Gastroesophageal sphincter (tissue), 4 donors: Measurements from ENCODE around the gene RANBP9. TPM values are rescaled to one million over a fixed set of nuclear protein-coding genes. Genes with fewer than 3 reads are reported as not detected.

Experiments used
- ATAC-seq: fragments of 150-250 bp; one replicate; pipeline ENCODE4 v1.9.1; 2016; ENCODE audit warnings: mild to moderate bottlenecking, moderate library complexity
- H3K27ac ChIP-seq, 4 donors: fragments of 200-600 bp; sonication (generic) in 3 of 4; 1 replicate in 3 of 4; 2 replicates in 1 of 4; pipeline ENCODE4 v1.5.1; 2016 to 2019
- H3K27me3 ChIP-seq: fragments of 200-600 bp; sonication (generic); one replicate; pipeline ENCODE4 v1.5.1; 2019
- H3K36me3 ChIP-seq, 2 donors: fragments of 200-600 bp; sonication (generic); one replicate each; pipeline ENCODE4 v1.5.1; 2019; ENCODE audit warnings: control low read depth in 1 of 2
- H3K4me1 ChIP-seq, 3 donors: fragments of 200-600 bp; sonication (generic); 1 replicate in 2 of 3; 2 replicates in 1 of 3; pipeline ENCODE4 v1.5.1; 2016 to 2019; ENCODE audit warnings: control low read depth in 2 of 3
- H3K4me3 ChIP-seq, 2 donors: fragments of 200-600 bp; sonication (generic); one replicate each; pipeline ENCODE4 v1.5.1; 2019; ENCODE audit warnings: mild to moderate bottlenecking in 1 of 2, moderate library complexity in 1 of 2
- H3K9me3 ChIP-seq, 3 donors: fragments of 200-600 bp; sonication (generic); one replicate each; pipeline ENCODE4 v1.5.1; 2017 to 2019; ENCODE audit warnings: control low read depth in 2 of 3
- CTCF ChIP-seq, 4 experiments: fragments of 200-600 bp in 2 of 4; fragments of 450-650 bp in 2 of 4; sonication (generic) in 1 of 4; IDR thresholded peaks; one replicate each; pipeline ENCODE4 v1.5.1; 2017 to 2019; ENCODE audit warnings: antibody characterized with exemption in 4 of 4, mild to moderate bottlenecking in 2 of 4, moderate library complexity in 2 of 4
- EP300 ChIP-seq: sonication (generic); formaldehyde crosslinking; IDR thresholded peaks from one replicate; pipeline ENCODE4 v1.6.1; 2017; ENCODE audit warnings: antibody characterized with exemption, mild to moderate bottlenecking
- POLR2A ChIP-seq, 2 donors: fragments of 450-650 bp; IDR thresholded peaks; one replicate each; pipeline ENCODE4 v1.6.1; 2017; ENCODE audit warnings: antibody characterized with exemption in 2 of 2, mild to moderate bottlenecking in 2 of 2, moderate library complexity in 1 of 2
- POLR2AphosphoS5 ChIP-seq: sonication (generic); formaldehyde crosslinking; IDR thresholded peaks from one replicate; pipeline ENCODE4 v1.6.1; 2017; ENCODE audit warnings: antibody characterized with exemption
- WGBS, 2 donors: methylation state at CpG; one replicate each; pipeline ENCODE4 v1.1.5; 2018; ENCODE audit warnings: low coverage in 1 of 2; 5-methylcytosine and 5-hydroxymethylcytosine counted together
- total RNA-seq, 4 donors: library from RNA; depleted of rRNA; stranded (reverse); fragments of >200 nt; gene quantifications; one replicate each; pipeline ENCODE4 v1.1.0, GENCODE V29; 2016

Gene RANBP9
- total RNA-seq, 4 donors from 2014 or later = 39.1 to 59.9 (median 52.1) TPM

DNA sequence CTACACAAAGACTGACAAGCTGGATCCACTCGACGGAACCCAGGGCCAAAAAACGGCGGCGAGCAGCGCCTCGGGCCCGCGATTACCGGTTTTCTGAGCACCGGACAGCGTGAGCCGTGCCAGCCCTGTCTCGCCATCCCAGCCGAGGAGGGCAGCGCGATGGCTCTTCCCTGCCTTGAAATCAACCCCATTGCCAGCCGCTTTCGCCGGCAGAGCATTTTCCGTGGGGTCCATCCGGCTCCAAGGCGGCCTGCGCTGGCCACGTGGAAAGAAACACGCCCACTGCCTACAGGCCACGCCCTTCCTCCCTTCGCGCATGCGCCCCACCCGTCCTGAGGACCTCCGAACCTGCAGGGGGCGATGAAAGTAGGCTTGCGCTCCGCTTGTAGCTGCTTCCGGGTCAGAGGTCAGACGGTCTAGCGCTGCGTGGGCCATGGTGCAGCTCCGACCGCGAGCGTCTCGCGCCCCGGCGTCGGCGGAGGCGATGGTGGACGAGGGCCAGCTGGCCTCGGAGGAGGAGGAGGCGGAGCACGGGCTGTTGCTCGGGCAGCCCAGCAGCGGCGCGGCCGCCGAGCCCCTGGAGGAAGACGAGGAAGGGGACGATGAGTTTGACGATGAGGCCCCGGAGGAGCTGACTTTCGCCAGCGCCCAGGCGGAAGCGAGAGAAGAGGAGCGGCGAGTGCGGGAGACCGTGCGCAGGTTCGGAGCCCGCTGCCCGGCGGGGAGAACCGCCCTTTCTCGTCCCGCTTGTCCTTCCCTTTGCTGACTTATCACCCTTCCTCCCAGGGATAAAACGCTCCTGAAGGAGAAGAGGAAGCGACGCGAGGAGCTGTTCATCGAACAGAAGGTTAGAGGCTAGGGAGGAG is 96.5 kb downstream of the RANBP9 start, which contains the start of gene NOL7:
NOL7 (plus strand) TSS at position 410 of the 866 bp plus-strand sequence; CDS start at position 434, 24 bp downstream.
- WGBS, 2 donors = 0 to 2% methylated on average over 6 to 15 of the region's 85 CpGs
- peak; percentile 98 for ATAC-seq
- peaks cover 0 to 52% of the 10 kb centered on the region in 2 donors for H3K36me3 ChIP-seq
- H3K27me3 ChIP-seq = no peaks in the 10 kb centered on the region
- H3K9me3 ChIP-seq = no peaks in the 10 kb centered on the region
- peak within 1 kb of the TSS; percentile 87 to 93 for H3K4me3 ChIP-seq
- H3K4me1 ChIP-seq = peaks cover 8 to 30% (median 8%) of the 10 kb centered on the region in 3 donors
- peak within 1 kb of the TSS; percentile 64 to 93 (median 88) for H3K27ac ChIP-seq
- TF ChIP-seq CTCF (IDR thresholded peaks at IDR 0.05) (peak; percentile 71 to 97 (median 94)), EP300 (no peak), POLR2A (IDR thresholded peaks at IDR 0.05) (peak; percentile 78 to 79), POLR2AphosphoS5 (peak; percentile 97)

DNA sequence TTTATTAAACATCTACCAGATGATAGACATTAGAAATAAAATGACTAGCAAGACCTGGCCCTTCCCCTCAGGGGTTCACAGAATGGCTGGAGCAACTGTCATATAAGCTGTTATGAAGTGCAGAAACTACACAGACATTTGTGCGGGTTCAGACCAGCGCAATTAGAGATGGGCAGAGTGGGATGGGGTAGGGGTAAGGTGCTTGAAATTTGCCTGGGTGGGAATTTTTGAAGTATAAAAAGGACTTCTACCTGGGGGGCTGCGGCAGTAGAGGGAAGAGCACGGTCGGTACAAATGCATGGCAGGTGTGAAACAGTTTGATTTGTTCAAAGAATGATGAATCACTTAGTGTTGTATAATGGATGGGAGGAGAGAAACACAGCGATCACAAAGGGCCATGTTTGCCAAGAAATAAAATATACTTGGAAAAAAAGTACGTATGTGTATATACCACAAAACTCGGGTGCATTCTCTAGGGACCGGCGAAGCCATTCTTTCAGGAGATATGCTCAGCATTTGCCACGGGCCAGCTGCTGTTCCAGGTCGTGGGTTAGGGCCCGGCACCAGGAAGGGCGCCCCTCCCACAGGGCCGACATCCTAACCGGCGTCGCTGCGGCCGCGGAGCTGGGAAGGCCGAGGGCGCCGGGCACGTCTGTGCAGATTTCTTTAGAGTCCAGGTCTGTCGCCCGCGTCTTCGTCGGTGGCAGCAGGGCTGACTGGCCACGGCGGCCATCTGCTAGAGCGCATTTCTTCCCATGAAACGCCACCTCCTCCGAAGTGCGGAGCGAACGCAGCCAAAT is 97.3 kb downstream of the RANBP9 start:
- no peaks in the 10 kb centered on the region for H3K9me3 ChIP-seq
- no peaks in the 10 kb centered on the region for H3K27me3 ChIP-seq
- 14 to 17% methylated on average over 11 to 17 of the region's 38 CpGs for WGBS, 2 donors
- TF ChIP-seq POLR2A (IDR thresholded peaks at IDR 0.05) (no peak), CTCF (IDR thresholded peaks at IDR 0.05) (no peak), POLR2AphosphoS5 (no peak), EP300 (no peak)
- H3K27ac ChIP-seq = peak overlapping the region; percentile 27 to 93 (median 88)
- ATAC-seq = peak; percentile 20
- H3K4me3 ChIP-seq = peak overlapping the region; percentile 87 to 93
- peaks cover 0 to 43% of the 10 kb centered on the region in 2 donors for H3K36me3 ChIP-seq
- peaks cover 8 to 30% (median 8%) of the 10 kb centered on the region in 3 donors for H3K4me1 ChIP-seq

GRCh38 chr6:13613029-13613594 is 98.5 kb downstream of the RANBP9 start:
- H3K27me3 ChIP-seq = no peaks in the 10 kb centered on the region
- no peak for TF ChIP-seq POLR2A (IDR thresholded peaks at IDR 0.05)
- no peak for TF ChIP-seq POLR2AphosphoS5
- TF ChIP-seq EP300 = no peak
- TF ChIP-seq CTCF (IDR thresholded peaks at IDR 0.05) = no peak
- peaks cover 8 to 30% (median 8%) of the 10 kb centered on the region in 3 donors for H3K4me1 ChIP-seq
- no peaks in the 10 kb centered on the region for H3K9me3 ChIP-seq
- 69 to 74% methylated on average over 2 to 3 of the region's 3 CpGs for whole genome bisulfite sequencing, 2 donors
- H3K4me3 ChIP-seq = no peak overlapping the region
- H3K27ac ChIP-seq = no peak overlapping the region
- no peak for ATAC-seq
- H3K36me3 ChIP-seq = peaks cover 0 to 33% of the 10 kb centered on the region in 2 donors

DNA sequence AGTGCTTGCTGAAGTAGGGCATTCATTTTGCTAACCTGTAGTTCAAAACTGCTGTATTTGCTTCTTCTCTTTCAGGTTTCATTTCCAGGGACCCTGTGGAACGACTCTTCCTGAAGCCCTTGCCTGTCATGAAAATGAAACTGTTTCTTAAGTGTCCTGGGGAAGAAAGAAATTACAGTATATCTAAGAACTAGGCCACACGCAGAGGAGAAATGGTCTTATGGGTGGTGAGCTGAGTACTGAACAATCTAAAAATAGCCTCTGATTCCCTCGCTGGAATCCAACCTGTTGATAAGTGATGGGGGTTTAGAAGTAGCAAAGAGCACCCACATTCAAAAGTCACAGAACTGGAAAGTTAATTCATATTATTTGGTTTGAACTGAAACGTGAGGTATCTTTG is 99.9 kb downstream of the RANBP9 start:
- no peaks in the 10 kb centered on the region for H3K9me3 ChIP-seq
- no peak for TF ChIP-seq CTCF (IDR thresholded peaks at IDR 0.05)
- no peak for TF ChIP-seq POLR2AphosphoS5
- TF ChIP-seq EP300 = no peak
- TF ChIP-seq POLR2A (IDR thresholded peaks at IDR 0.05) = no peak
- H3K27ac ChIP-seq = no peak overlapping the region
- H3K27me3 ChIP-seq = no peaks in the 10 kb centered on the region
- peaks cover 7 to 19% (median 8%) of the 10 kb centered on the region in 3 donors for H3K4me1 ChIP-seq
- no peak for ATAC-seq
- WGBS, 2 donors = 30 to 49% methylated on average over 3 of the region's 4 CpGs
- no peak overlapping the region for H3K4me3 ChIP-seq
- H3K36me3 ChIP-seq = peaks cover 0 to 26% of the 10 kb centered on the region in 2 donors
